Raji (cell line): ENCODE results near the gene KRT85.

Experiments used
- POLR2A ChIP-seq: IDR thresholded peaks from 2 replicates; pipeline ENCODE4 v1.6.1; 2011; ENCODE audit warnings: low read depth, low read length, control low read depth; ENCODE audit not compliant: insufficient read depth

KRT85 gene

DNA sequence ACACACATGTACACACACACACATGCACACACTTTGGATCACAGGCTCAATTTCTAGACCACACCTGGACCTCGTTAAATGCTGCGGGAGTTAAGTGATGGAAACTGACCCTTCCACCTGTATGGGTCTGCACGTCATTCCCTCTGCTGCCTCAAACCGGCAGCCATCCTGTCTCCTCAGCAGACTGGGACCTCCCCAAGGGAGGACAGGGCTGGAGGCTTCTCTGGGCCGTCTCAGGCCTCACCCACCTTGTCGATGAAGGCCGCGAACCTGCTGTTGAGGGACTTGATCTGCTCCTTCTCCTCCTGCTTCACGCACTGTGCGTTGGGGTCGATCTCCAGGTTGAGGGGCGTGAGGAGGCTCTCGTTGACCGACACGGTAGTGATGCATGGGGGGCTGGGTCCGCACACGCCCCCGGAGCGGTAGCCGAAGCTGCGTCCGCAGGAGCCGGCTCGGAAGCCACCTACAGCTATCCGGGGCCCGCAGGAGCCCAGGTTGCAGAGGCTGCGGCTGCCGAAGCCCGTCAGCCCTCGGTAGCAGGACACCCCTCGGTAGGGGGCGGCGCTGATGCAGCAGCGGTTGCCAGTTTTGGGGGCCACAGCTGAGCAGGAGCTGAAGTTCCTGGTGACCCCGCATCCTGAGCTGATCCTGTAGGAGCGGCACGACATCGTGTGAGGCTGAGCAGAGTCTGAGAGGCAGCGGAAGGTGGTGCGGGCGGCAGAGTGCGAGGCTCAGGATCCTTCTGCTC is at the start of gene KRT85:
TSS of gene KRT85 (minus strand) at position 744 of the 748 bp plus-strand sequence. CDS start at position 668, 76 bp downstream.
- TF ChIP-seq POLR2A = no peak

DNA sequence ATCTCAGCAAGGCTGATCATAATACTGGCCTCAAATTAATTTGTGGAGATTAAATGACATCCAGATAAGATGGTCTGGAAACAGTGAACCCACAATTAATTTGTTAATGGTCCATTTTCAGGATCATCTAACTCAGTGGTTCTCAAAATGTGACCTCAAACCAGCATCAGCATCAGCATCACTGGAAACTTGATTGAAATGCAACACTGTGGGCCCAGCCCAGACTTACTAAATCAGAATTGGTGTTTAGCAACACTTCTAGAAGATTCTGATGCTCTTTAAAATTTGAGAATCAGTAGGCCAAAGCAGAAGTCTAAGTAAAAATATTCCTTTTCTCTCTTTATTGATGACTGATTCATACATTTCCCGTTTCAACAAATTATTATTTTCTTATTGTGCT is 49.5 kb upstream of the KRT85 start:
- no peak for TF ChIP-seq POLR2A

DNA sequence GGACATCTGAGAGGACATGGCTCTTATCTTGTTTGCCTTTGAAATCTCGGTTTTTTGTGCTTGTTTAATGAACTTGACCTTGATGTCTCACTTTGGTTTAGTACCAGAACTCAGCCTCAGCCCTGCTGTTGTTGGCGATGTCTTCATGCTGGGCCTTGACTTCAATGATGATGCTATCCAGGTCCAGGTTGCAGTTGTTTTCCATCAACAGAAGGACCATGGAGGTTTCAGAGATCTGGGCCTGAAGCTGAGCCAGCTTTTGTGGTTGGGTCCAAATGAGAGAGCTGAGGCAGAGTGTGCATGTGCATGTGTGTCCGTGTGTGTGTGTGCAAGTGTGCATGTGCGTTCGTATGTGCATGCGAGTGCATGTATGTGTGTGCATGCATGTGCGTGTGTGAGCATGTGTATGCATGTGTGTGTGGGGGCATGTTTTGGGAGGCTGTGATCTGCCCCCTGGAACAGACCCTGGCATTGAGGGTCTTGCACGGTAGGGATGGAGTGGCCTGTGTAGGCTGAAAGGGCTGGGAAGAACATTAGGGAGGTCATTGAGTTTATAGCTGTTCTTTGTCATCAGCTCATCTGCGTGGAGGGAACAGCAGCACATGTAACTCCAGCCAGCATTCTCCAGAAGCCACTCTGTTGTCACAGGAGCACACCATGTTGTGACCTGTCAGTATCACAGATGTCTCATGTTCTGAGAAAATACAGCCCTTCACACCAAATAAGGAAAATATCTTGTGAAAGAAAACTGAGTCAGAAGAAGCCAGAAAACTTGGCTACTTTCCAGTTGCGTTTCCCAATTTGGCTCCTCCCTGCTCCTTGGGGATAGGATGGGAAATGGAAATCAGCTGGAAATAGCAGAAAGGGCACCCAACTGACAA is 48.8 kb upstream of the KRT85 start:
- TF ChIP-seq POLR2A = no peak

DNA sequence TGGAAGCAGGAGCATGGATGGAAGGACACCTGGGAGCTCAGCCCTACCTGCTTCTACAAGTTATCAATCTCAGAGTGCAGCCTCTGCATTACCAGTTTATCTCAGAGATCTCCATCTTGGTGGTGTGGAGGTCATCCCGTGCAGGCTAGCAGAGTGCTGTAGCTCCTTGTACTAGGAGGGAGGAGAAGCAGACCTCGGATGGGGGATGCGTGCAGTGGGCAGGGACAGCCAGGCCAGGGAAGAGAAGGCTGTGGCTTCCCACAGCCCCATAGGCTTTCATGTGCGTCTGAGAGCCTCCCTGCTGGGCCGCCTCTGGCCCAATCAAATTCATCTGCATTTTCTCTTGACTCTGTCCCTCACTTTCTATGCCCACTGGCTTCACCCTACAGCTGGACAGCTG is 47.7 kb upstream of the KRT85 start:
- no peak for TF ChIP-seq POLR2A

DNA sequence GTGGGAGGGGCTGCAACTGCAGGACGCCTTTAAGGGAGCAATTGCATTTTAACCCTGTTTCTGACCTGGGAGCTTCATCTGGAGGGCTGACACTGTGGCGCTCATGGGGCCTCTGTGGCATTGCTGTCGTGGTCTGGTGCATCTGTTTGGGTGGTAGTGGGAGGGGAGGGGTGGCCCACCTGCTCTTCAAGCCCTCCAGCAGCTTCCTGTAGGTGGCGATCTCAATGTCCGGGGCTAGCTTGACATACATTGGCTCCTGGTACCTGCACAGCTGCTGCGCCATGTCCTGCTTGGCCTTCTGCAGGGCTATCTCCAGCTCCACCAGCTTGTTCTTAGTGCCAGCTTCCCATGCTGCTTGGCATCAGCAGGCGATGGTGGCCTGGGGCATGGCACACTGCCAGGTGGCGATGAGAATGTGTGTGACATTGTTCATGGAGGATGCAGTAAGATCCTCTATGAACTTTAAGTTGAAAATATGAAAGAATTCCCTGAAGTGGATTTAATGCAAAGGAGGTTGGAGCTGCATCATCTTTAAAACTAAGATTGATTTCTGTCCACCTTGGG is 46.6 kb upstream of the KRT85 start:
- no peak for TF ChIP-seq POLR2A

- no peak for TF ChIP-seq POLR2A
These were observed 45.9 kb upstream of the KRT85 start for GRCh38 chr12:52413202-52413601.

GRCh38 chr12:52411815-52412214 is 44.5 kb upstream of the KRT85 start:
- no peak for TF ChIP-seq POLR2A

- no peak for TF ChIP-seq POLR2A
These were observed 40.6 kb upstream of the KRT85 start for GRCh38 chr12:52407918-52408317.

GRCh38 chr12:52405922-52406385 is 38.7 kb upstream of the KRT85 start, which contains the start of gene KRT82:
Gene KRT82 (minus strand): TSS chr12:52406335. CDS start chr12:52406277, 58 bp downstream.
- no peak for TF ChIP-seq POLR2A

- no peak for TF ChIP-seq POLR2A
These were observed 37.7 kb upstream of the KRT85 start for GRCh38 chr12:52404951-52405350.

GRCh38 chr12:52403561-52403960 is 36.3 kb upstream of the KRT85 start:
- TF ChIP-seq POLR2A = no peak

DNA sequence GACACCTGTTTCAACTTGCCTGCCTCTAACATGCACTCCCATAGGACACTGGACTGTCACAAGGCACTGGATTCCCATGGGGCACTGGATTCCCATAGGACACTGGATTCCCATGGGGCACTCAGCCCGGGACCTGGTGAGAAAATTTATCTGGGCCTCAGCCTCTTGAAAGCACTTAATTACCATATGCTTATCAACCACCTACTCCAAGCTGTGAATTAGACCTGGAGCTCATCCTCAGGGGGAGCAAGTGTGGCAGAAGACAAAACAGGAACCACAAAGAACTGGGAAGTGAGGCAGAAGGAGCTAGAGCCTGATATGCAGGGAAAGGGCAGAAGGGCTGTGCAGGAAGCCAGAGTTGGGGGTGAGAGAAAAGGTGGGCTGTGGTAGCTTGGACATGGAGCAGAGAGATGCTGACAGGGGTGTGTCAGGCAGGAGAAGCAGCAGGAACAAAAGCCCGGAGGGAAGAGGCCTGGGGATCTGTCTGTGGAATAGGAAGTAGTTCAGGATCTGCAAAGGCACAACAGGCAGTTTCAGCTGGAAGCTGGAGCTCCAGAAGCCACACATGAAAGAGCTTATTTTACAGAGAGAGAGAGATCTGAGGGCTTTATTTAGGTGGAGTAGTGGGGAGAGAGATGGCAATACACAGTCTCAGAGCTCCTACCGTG is 35.7 kb upstream of the KRT85 start:
- no peak for TF ChIP-seq POLR2A

DNA sequence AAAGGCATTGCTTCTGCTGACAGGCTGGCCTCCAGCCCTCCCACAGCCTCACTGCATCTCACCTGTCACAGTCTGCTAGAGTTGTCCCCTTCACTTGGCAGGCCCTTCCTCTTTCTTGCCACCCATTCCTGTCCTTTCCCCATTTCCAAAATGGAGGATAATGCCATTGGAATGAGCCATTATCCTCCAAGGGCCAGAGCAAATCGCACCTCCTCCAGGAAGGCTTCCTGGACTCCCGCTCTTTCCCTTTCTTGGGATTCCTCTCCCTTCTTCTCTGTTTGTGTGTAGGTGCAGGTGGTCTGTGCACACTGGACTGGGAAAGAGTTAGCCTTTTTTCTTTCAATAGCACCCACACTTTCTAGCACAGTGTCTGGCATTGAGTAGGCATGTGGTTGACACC is 35.1 kb upstream of the KRT85 start:
- no peak for TF ChIP-seq POLR2A

GRCh38 chr12:52401926-52402325 is 34.6 kb upstream of the KRT85 start:
- TF ChIP-seq POLR2A = no peak

GRCh38 chr12:52401526-52401925 is 34.2 kb upstream of the KRT85 start:
- TF ChIP-seq POLR2A = no peak
